ENCODE data around the gene ALG8.

GRCh38 chr11:78149646-78150045, 10.2 kb upstream of the ALG8 start:
- TF ChIP-seq, protein P1, sequence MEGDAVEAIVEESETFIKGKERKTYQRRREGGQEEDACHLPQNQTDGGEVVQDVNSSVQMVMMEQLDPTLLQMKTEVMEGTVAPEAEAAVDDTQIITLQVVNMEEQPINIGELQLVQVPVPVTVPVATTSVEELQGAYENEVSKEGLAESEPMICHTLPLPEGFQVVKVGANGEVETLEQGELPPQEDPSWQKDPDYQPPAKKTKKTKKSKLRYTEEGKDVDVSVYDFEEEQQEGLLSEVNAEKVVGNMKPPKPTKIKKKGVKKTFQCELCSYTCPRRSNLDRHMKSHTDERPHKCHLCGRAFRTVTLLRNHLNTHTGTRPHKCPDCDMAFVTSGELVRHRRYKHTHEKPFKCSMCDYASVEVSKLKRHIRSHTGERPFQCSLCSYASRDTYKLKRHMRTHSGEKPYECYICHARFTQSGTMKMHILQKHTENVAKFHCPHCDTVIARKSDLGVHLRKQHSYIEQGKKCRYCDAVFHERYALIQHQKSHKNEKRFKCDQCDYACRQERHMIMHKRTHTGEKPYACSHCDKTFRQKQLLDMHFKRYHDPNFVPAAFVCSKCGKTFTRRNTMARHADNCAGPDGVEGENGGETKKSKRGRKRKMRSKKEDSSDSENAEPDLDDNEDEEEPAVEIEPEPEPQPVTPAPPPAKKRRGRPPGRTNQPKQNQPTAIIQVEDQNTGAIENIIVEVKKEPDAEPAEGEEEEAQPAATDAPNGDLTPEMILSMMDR (IDR thresholded peaks at IDR 0.05): no peak
- TF ChIP-seq EZH2 (IDR thresholded peaks at IDR 0.05) (no peak), EZH2phosphoT487 (IDR thresholded peaks at IDR 0.05) (no peak)
